ENCODE data around the gene CAPN1.

Gene CAPN1

DNA sequence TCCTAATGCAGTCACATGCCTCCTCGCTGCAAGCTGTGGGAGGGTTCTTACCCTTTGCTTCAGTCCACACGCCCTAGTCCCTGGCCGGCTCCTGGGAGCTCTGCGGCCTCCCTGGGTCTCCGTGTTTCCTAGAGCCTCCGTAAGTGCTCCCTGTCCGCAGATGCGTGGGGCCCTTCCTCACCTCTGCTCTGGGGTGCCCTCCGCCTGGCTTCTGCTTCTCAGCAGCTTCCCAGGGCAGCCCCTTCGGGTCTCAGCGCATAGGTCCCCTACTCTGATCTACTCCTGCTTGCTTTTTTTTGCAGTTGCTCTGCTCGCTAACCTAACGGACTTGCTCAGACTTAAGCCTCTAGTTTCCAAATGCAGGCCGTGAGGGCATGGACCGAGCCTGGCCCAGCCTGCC is 22.4 kb downstream of the CAPN1 start:
- no peak for DNase-seq (ENCODE audit: low read depth)

DNA sequence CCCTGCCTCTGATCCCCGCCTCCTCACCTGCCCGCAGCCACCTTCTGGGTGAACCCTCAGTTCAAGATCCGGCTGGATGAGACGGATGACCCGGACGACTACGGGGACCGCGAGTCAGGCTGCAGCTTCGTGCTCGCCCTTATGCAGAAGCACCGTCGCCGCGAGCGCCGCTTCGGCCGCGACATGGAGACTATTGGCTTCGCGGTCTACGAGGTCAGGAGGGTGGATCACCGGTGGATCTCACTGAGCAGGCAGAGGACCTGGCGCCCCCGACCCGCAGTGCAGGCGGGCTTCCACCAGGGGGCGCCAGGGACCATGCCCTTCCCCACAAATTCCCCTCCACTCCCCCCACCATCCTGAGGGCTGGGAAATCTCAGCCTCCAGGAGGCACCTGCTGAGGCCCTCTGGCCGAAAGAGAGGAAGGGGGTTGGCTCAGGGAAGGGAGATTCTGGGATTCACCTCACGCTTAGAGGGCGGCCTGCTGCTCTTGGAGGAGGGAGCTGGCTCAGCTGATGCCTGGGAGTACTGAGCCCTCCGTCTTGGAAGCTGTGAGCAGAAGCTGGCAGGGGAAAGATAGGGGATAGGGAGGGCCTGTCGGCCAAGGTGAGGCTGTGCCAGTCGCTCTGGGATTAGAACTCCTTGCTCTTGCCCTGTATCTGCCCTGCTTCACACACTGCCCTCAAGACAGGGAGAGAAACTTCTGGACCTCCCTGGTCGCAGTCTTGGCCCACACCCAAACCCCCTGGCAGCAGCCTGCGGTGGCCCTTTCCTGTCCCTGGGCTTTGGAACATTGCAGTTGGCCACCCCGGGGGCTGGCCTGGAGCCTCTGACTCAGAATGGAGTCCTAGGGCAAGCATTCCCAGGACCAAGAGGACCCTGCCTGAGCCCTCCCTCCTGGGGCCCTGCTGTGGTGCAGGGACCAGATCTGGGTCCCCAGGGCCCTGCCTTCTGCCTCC is 23.2 kb downstream of the CAPN1 start:
- DNase-seq (ENCODE audit: low read depth), result no peak

DNA sequence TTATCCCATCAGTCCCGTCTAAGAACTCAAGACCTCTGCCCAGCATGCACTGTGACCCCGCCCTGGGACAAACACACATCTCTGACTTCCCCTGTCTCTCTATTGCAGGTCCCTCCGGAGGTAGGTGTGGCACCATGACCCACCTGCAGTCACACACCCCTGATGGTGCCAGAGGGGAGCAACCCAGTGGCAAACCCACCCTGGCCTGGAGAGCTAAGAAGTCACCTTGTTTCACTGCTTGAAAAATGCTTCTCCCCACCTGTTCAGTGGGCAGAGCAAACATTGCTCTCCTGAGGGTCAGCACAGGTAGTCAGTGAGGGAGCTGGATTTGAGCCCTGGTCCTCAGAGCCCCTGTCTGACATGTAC is 23.9 kb downstream of the CAPN1 start:
- no peak for DNase-seq (ENCODE audit: low read depth)

DNA sequence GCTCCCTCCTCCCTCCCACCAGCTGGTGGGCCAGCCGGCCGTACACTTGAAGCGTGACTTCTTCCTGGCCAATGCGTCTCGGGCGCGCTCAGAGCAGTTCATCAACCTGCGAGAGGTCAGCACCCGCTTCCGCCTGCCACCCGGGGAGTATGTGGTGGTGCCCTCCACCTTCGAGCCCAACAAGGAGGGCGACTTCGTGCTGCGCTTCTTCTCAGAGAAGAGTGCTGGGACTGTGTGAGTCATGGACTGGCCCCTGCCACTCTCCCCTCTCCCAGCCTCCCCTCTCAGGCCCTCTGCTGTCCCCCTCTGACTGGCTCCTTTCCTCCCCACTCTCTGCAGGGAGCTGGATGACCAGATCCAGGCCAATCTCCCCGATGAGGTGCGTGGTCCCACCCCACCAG is 24.7 kb downstream of the CAPN1 start:
- no peak for DNase-seq (ENCODE audit: low read depth)

DNA sequence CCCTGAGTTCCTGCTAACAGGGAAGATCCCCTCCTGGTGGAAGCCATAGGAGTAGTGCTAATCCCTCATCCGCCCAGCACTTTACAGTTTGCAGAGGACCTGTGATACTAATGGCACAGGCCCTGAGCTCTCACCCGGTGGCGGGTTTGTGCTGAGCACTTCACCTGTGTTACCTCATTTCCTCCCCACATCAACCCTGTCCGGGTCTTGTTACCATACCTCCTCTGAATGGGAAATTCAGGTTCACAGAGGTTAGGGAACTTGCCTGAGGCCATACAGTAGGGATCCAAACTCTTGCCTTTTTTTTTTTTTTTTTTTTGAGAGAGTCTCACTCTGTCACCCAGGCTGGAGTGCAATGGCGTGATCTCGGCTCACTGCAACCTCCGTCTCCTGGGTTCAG is 25.2 kb downstream of the CAPN1 start:
- no peak for DNase-seq (ENCODE audit: low read depth)

DNA sequence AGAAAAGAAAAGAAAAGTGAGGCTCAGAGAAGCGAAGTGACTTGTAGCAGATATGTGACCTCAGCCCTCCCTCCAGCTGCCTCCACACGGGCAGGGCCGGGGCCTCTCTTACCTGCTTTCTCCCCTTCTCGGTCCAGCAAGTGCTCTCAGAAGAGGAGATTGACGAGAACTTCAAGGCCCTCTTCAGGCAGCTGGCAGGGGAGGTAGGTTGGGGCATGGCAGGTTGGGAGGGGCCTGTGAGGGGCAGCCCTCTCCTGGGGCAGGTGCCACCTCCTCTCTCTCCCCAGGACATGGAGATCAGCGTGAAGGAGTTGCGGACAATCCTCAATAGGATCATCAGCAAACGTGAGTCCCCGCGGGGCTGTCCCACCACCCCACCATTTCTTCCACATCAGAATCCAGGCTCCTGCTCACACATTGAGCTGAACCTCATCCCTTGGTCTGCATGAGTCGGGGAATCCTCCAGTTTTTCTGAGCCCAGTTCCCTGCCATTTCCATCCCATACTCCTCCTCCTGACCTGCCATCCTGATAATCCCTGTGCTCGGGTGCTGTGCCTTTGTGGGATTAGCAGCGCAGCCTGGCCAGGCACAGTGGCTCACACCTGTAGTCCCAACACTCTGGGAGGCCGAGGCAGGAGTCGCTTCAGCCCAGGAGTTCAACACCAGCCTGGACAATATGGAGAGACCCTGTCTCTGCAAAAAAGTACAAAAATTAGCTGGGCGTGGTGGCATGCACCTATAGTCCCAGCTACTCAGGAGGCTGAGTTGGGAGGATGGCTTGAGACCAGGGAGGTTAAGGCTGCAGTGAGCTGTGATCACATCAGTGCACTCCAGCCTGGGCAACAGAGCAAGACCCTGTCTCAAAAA is 26.4 kb downstream of the CAPN1 start:
- DNase-seq (ENCODE audit: low read depth), result no peak

DNA sequence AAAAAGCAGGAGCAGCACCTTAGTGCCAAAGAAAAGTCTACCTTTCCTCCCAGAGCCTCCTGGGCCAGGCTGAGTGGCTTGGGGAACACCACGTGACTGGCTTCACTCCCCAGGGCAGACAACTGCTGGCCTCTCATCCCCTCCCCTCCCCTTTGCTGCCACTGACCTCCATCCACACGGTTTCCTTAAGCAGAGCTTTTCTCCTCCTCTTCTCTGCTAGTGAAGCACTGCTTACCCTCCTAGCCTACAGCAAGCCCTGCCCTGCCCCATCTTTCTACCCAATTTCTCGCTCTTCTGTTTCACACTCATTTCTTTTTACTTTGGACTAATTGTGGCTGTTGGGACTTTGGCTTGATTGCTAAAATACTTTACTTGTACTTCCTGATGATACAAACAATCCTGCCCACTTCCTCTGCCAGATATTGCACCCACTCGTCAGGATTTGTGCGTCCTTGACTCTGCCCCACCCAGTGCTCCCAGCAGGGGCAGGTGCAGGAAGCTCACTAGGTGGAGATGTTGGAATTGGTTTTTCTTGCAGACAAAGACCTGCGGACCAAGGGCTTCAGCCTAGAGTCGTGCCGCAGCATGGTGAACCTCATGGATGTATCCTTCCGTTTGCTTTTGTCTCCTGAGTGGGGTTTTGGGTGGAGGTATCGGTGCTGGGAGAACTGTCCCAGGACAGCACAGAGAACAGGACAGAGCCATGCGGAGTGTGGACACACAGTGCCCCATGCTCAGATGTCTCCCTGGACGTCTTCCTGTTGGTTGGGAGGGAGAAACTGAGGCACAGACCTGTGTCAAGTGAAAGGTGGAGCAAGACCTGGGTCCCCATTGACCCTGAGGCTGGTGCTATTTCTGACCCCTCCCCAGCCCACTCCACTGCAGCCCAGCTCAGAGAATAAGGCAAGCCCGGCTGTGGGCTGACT is 27.3 kb downstream of the CAPN1 start:
- DNase-seq (ENCODE audit: low read depth), result no peak

DNA sequence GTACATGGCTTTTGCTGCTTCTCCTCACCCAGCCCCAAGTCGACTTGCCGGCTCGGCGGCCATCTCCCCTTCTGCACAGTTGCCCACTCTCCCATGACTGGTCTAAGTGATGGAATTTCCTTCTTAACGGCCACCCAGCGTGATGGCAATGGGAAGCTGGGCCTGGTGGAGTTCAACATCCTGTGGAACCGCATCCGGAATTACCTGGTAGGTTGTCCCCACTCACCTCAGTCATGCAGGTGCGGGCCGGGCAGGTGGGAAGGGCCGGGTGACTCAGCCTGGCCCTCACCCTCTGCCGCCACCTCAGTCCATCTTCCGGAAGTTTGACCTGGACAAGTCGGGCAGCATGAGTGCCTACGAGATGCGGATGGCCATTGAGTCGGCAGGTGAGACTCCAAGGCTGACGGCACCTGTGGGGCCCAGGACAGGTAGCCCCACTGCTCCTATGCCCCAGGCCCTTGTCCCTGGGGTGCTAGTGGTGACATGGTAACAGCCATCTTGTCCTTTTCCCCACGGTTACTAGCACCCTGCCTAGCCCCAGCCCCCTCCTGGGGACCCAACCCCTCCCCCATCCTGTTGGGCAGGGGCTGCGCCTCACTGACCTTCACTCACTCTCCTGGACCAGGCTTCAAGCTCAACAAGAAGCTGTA is 28.1 kb downstream of the CAPN1 start:
- DNase-seq (ENCODE audit: low read depth), result no peak

DNA sequence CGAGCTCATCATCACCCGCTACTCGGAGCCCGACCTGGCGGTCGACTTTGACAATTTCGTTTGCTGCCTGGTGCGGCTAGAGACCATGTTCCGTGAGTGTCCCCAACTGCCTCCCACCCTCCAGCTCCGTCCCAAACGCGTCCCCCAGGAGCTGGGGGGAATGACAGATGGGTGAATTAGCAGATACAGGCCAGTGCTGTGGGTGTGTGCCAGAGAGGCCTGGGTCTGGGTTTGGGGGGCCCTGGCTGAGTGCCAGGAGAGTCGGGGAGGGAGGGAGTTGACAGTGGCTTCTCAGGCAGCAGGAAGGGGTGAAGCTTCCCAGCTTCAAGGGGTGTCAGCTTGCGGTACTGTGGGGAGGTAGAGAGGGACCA is 28.6 kb downstream of the CAPN1 start:
- no peak for DNase-seq (ENCODE audit: low read depth)

DNA sequence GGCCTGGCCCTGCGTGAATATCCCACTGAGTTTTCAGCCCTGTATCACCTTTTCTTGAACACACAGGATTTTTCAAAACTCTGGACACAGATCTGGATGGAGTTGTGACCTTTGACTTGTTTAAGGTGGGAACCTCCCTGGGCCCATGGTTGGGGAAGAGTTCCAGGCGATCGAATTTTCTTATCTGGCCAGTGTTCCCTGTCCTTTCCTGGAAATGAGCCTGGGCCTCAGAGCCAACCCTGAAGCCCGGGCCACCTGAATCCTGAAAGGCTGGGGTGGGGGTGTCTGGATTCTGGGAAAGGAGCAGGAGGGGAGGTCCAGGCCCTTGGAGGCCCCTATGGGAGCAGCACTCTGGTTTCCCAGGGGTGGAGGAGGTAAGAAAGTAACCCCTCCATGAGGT is 29.0 kb downstream of the CAPN1 start:
- no peak for DNase-seq (ENCODE audit: low read depth)

DNA sequence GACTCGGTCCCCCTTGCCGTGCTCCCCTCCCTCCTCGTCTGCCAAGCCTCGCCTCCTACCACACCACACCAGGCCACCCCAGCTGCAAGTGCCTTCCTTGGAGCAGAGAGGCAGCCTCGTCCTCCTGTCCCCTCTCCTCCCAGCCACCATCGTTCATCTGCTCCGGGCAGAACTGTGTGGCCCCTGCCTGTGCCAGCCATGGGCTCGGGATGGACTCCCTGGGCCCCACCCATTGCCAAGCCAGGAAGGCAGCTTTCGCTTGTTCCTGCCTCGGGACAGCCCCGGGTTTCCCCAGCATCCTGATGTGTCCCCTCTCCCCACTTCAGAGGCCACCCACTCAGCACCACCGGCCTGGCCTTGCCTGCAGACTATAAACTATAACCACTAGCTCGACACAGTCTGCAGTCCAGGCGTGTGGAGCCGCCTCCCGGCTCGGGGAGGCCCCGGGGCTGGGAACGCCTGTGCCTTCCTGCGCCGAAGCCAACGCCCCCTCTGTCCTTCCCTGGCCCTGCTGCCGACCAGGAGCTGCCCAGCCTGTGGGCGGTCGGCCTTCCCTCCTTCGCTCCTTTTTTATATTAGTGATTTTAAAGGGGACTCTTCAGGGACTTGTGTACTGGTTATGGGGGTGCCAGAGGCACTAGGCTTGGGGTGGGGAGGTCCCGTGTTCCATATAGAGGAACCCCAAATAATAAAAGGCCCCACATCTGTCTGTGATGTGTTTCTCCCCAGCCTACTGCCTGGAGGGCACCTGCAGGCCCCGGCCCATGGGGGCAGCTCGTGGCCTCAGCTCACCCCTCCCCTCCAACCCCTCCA is 29.8 kb downstream of the CAPN1 start:
- no peak for DNase-seq (ENCODE audit: low read depth)

DNA sequence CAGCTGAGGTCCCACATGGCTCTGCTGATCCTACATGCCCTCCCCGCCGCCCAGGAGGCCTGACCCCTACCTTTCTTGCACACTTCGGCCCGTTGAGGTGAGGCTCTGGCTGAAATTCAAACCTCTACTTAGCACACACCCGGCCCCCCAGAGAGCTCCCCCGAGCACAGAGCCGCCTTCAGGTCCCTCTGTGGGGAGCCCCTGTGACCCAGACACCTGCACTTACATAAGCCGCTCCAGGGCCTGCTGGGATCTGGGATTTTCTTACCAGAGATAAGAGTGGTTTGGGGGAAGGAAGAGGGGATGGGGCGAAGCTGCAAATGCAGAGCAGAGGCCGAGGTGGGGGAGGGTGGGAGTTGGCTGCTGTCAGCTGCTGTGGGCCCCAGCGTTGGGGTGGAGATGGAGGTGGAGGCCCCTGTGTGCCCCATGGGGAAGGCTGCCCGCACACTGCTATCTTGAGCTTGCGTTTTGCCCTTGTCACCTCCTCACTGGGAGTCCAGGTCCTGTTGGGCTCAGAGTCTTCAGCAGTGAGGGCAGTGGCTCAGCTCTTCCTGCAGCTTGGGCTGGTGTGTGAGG is 30.6 kb downstream of the CAPN1 start:
- no peak for DNase-seq (ENCODE audit: low read depth)

DNA sequence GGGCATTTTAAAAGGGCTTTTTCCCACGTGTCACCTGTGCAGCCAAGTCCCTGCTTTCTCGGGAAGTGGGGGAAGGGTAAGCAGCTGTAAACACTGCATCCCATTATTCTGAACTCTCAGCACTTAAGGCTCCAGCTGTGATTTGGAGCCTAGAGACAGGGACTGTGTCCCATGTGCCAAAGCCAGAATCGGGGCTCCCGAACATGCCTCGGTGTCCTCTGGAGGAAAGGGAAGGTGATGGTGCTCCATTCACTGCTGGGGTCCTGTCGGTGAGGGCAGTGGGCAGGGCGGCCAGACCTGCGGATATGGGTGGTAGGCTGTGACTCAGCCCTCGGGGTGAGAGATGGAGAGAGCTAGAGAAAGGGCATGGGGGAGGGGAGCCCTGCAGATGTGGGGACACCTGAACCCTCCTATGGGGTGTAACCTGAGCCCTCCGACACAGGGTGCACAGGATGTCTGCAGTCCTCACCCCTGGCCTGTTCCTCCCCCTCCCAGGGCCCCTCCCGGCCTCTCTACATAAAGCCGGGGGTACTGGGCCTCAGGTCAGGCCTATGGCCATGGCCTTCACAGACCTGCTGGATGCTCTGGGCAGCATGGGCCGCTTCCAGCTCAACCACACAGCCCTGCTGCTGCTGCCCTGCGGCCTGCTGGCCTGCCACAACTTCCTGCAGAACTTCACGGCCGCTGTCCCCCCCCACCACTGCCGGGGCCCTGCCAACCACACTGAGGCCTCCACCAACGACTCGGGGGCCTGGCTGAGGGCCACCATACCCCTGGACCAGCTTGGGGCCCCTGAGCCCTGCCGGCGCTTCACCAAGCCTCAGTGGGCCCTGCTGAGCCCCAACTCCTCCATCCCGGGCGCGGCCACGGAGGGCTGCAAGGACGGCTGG is 31.8 kb downstream of the CAPN1 start:
- DNase-seq (ENCODE audit: low read depth), result no peak

DNA sequence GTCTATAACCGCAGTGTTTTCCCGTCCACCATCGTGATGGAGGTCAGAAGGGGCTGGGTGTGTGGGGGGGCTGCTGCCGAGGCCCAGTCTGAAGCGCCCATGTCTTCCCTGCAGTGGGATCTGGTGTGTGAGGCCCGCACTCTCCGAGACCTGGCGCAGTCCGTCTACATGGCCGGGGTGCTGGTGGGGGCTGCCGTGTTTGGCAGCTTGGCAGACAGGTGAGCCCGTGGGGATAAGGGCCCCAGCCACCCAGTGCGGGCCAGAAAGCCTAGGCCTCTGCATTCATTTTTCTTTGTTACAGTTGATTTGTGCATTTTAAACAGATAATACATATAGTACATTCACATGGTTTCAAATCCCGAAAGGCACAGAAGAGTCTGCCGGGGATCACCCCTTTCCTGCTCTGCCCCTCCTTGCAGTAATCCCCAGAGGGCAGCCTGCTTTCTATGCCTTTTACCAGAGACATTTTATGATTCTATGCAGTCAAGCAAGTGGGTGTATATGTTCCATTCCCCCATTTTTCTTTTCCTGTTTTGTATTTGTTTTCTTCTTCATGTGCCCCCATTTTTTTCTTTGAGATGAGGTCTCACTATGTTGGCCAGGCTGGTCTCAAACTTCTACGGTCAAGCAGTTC is 32.6 kb downstream of the CAPN1 start:
- no peak for DNase-seq (ENCODE audit: low read depth)

DNA sequence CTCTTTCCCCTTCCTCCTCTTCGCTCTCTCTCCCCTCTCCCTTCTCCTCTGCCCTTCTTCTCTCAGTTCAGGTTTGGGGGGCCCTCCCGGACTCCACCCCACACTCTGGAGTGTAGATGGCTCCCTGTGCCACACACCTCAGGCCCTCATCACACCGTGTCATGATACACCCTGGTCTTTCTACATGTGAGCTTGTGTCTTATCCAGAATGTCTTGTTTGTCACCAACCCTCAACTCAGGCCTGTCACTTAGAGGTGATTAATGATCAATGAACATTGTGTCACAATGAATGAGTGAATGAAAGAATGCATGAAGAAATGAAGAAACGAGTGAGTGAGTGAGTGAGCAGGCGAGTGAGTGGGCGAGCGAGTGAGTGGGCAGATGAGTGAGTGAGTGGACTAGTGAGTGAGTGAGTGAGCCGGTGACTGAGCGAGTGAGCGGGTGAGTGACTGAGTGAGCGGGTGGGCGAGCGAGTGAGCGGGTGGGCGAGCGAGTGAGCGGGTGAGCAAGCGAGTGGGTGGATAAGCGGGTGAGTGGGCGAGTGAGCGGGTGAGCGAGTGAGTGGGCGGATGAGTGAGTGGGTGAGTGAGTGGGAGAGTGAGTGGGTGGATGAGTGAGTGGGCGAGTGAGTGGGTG is 33.8 kb downstream of the CAPN1 start:
- DNase-seq (ENCODE audit: low read depth), result no peak

DNA sequence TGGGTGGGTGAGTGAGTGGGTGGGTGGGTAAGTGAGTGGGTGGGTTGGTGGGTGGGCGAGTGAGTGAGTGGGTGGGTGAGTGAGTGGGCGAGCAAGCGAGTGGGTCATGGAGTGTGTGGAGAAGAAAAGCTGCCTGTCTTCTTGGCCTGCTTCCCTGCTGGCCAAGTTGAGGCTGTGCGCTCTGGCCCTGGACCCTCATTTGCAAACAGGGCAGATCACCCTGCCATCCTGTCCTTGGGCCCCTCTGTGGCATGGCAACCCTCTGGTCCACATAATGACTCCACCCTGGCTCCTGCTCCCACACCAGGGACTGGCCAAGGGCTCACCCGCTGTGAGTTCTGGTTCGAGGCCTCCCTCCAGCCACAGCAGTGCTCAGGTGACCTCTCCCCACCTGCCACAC is 35.1 kb downstream of the CAPN1 start:
- DNase-seq (ENCODE audit: low read depth), result no peak

DNA sequence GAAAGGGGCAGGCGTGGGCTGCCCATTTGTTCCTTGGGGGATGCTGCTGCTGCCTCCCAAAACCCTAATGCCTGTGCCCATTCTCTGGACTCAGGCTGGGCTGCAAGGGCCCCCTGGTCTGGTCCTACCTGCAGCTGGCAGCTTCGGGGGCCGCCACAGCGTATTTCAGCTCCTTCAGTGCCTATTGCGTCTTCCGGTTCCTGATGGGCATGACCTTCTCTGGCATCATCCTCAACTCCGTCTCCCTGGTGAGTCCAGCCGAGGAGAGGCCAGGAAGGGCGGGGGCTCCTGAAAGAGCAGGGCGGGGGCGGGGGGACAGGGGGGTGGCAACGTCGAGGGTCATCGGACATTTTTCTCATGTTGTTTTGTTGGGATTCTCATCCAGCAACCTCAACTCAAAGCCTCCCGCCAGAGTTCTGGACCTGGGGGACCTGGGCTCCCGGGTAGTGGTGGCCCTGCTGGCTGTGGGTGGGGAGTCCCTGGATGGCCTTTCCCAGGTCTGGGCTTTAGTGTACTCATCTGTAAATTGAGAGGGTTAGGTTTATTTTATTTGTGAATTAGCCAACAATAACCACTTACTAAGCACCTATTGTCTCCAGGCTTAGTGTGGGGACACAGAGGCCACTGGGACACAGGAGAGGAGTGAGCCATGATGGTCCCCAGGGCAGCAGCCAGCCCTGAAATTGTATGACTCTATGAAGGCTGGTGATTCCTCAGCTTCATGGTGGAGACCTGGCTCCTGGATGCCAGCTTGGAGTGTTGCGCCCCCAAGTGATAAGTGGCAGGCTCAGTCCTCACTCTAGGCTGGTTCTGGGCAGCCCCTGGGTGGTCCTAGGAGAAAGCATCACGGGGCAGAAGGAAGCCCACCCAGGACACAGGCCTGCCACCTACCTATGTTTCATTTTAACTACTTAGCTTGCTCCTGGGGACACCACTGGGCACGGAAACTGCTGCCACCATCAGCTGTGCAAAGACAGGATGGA is 36.0 kb downstream of the CAPN1 start:
- DNase-seq (ENCODE audit: low read depth), result no peak

Data from stromal cell of bone marrow (primary cell).